H9 (cell line): ENCODE results near the gene CYP26A1. TPM values are rescaled to one million over a fixed set of nuclear protein-coding genes. Genes with fewer than 3 reads are reported as not detected.

ENCODE experiments used
- DNase-seq: peaks from one replicate; pipeline ENCODE4 v3.0.0-alpha.2; 2017
- H2AFZ ChIP-seq: one replicate; pipeline ENCODE4 v1.6.1; 2013; ENCODE audit warnings: mild to moderate bottlenecking, low read length, control low read depth, moderate library complexity
- H2AK5ac ChIP-seq: 2 replicates; pipeline ENCODE4 v1.6.1; 2013; ENCODE audit warnings: low read length, control low read depth, mixed read lengths; ENCODE audit not compliant: insufficient read length
- H2BK120ac ChIP-seq: one replicate; pipeline ENCODE4 v1.6.1; 2013; ENCODE audit warnings: low read depth, mild to moderate bottlenecking, low read length, control low read depth, inconsistent platforms; ENCODE audit not compliant: poor library complexity, severe bottlenecking
- H2BK12ac ChIP-seq: 2 replicates; pipeline ENCODE4 v1.6.1; 2013; ENCODE audit warnings: low read length, control low read depth, mixed read lengths, low read depth; ENCODE audit not compliant: insufficient read length
- H2BK15ac ChIP-seq: 2 replicates; pipeline ENCODE4 v1.6.1; 2013; ENCODE audit warnings: low read depth, low read length, control low read depth
- H2BK20ac ChIP-seq: one replicate; pipeline ENCODE4 v1.6.1; 2013; ENCODE audit warnings: low read depth, mild to moderate bottlenecking, low read length, control low read depth, inconsistent platforms; ENCODE audit not compliant: poor library complexity, severe bottlenecking
- H2BK5ac ChIP-seq: 2 replicates; pipeline ENCODE4 v1.6.1; 2013; ENCODE audit warnings: low read length, control low read depth, mixed read lengths; ENCODE audit not compliant: insufficient read length
- H3K14ac ChIP-seq: 2 replicates; pipeline ENCODE4 v1.6.1; 2013; ENCODE audit warnings: low read length, control low read depth; ENCODE audit not compliant: insufficient read depth
- H3K18ac ChIP-seq: 2 replicates; pipeline ENCODE4 v1.6.1; 2013; ENCODE audit warnings: low read depth, mild to moderate bottlenecking, mixed read lengths, low read length, control low read depth; ENCODE audit not compliant: insufficient read length
- H3K23ac ChIP-seq: 2 replicates; pipeline ENCODE4 v1.6.1; 2013; ENCODE audit warnings: low read length, control low read depth, mixed read lengths, low read depth; ENCODE audit not compliant: insufficient read length
- H3K23me2 ChIP-seq: 2 replicates; pipeline ENCODE4 v1.6.1; 2013; ENCODE audit warnings: low read depth, mild to moderate bottlenecking, mixed read lengths, low read length, control low read depth; ENCODE audit not compliant: insufficient read length, poor library complexity, severe bottlenecking
- H3K27ac ChIP-seq: 2 replicates; pipeline ENCODE4 v1.5.1; 2013; ENCODE audit warnings: low read length, control low read depth, mixed read lengths, low read depth; ENCODE audit not compliant: insufficient read length
- H3K27me3 ChIP-seq: 2 replicates; pipeline ENCODE4 v1.6.1; 2013; ENCODE audit warnings: low read length, control low read depth, inconsistent platforms; ENCODE audit not compliant: insufficient read depth
- H3K4ac ChIP-seq: 2 replicates; pipeline ENCODE4 v1.6.1; 2013; ENCODE audit warnings: low read depth, mild to moderate bottlenecking, control low read depth, inconsistent platforms, low read length, moderate library complexity
- H3K4me1 ChIP-seq: 2 replicates; pipeline ENCODE4 v1.6.1; 2013; ENCODE audit warnings: low read length, control low read depth, inconsistent platforms; ENCODE audit not compliant: insufficient read depth
- H3K4me2 ChIP-seq: 2 replicates; pipeline ENCODE4 v1.6.1; 2013; ENCODE audit warnings: low read length, control low read depth, mixed read lengths; ENCODE audit not compliant: insufficient read length, insufficient read depth
- H3K56ac ChIP-seq: 2 replicates; pipeline ENCODE4 v1.6.1; 2013; ENCODE audit warnings: low read depth, mild to moderate bottlenecking, mixed read lengths, low read length, control low read depth; ENCODE audit not compliant: insufficient read length
- H3K79me1 ChIP-seq: 2 replicates; pipeline ENCODE4 v1.6.1; 2013; ENCODE audit warnings: low read depth, mild to moderate bottlenecking, moderate library complexity, low read length, control low read depth, inconsistent platforms; ENCODE audit not compliant: insufficient read depth, poor library complexity, severe bottlenecking
- H3K79me2 ChIP-seq: 2 replicates; pipeline ENCODE4 v1.6.1; 2013; ENCODE audit warnings: low read length, control low read depth, inconsistent platforms; ENCODE audit not compliant: insufficient read depth
- H3K9ac ChIP-seq: 2 replicates; pipeline ENCODE4 v1.6.1; 2013; ENCODE audit warnings: low read length, control low read depth, mixed read lengths; ENCODE audit not compliant: insufficient read length; ENCODE audit errors: extremely low read depth
- H3K9me3 ChIP-seq: one replicate; pipeline ENCODE4 v1.6.1; 2013; ENCODE audit warnings: low read depth, low read length, inconsistent platforms; ENCODE audit not compliant: control insufficient read depth
- H3T11ph ChIP-seq: one replicate; pipeline ENCODE4 v1.6.1; 2013; ENCODE audit warnings: mild to moderate bottlenecking, low read length, control low read depth, inconsistent platforms
- H4K20me1 ChIP-seq: one replicate; pipeline ENCODE4 v1.6.1; 2013; ENCODE audit not compliant: control insufficient read depth, insufficient read length, insufficient read depth
- H4K5ac ChIP-seq: 2 replicates; pipeline ENCODE4 v1.6.1; 2013; ENCODE audit warnings: low read depth, mild to moderate bottlenecking, mixed read lengths, low read length, control low read depth; ENCODE audit not compliant: insufficient read length
- H4K8ac ChIP-seq: replicated peaks from 2 replicates; pipeline ENCODE4 v1.6.1; 2013; ENCODE audit warnings: low read length, control low read depth, mixed read lengths, low read depth; ENCODE audit not compliant: insufficient read length
- H4K91ac ChIP-seq: 2 replicates; pipeline ENCODE4 v1.6.1; 2013; ENCODE audit warnings: low read depth, mild to moderate bottlenecking, moderate library complexity, mixed read lengths, low read length, control low read depth; ENCODE audit not compliant: insufficient read length
- H3K27ac Mint-ChIP-seq, 3 experiments: 2 replicates in 2 of 3; 3 replicates in 1 of 3; pipeline ENCODE4 v1.8.0; 2020 to 2021; ENCODE audit warnings: mixed read lengths in 3 of 3, mild to moderate bottlenecking in 1 of 3, moderate library complexity in 1 of 3
- H3K27me3 Mint-ChIP-seq: 2 replicates; pipeline ENCODE4 v1.8.0; 2021; ENCODE audit warnings: low read depth, mild to moderate bottlenecking, moderate library complexity, mixed read lengths
- H3K36me3 Mint-ChIP-seq, 3 experiments: 2 replicates in 2 of 3; 3 replicates in 1 of 3; pipeline ENCODE4 v1.8.0; 2020 to 2021; ENCODE audit warnings: low read depth in 3 of 3, mixed read lengths in 3 of 3; ENCODE audit not compliant: insufficient read depth in 1 of 3
- H3K4me1 Mint-ChIP-seq, 2 experiments: 2 replicates each; pipeline ENCODE4 v1.8.0; 2020; ENCODE audit warnings: mixed read lengths in 2 of 2
- H3K4me3 Mint-ChIP-seq, 2 experiments: 2 replicates in 1 of 2; 3 replicates in 1 of 2; pipeline ENCODE4 v1.8.0; 2020 to 2021; ENCODE audit warnings: mild to moderate bottlenecking in 2 of 2, mixed read lengths in 2 of 2, moderate library complexity in 1 of 2
- H3K9me3 Mint-ChIP-seq, 2 experiments: 2 replicates in 1 of 2; 3 replicates in 1 of 2; pipeline ENCODE4 v1.8.0; 2020; ENCODE audit warnings: mild to moderate bottlenecking in 2 of 2, mixed read lengths in 2 of 2, moderate library complexity in 1 of 2
- WGBS: extraction: QIAGEN DNeasy Blood & Tissue Kit; methylation state at CpG from one replicate; pipeline ENCODE4 v1.1.7; 2013; ENCODE audit warnings: missing lambda C conversion rate, low lambda C conversion rate, mixed read lengths; ENCODE audit not compliant: insufficient read length; ENCODE audit errors: extremely low coverage; 5-methylcytosine and 5-hydroxymethylcytosine counted together
- total RNA-seq: library from RNA; stranded (reverse); gene quantifications from 2 replicates; pipeline ENCODE4 v1.2.1, GENCODE V29; 2021
- TF ChIP-seq, protein P1 (sequence below): fragments of 200-600 bp; sonication (generic); conservative IDR thresholded peaks from 3 replicates; pipeline ENCODE4 v1.8.0; 2021; ENCODE audit warnings: antibody characterized with exemption, mild to moderate bottlenecking

Gene CYP26A1
- total RNA-seq, 1 experiment from 2014 or later = 72.1 TPM

DNA sequence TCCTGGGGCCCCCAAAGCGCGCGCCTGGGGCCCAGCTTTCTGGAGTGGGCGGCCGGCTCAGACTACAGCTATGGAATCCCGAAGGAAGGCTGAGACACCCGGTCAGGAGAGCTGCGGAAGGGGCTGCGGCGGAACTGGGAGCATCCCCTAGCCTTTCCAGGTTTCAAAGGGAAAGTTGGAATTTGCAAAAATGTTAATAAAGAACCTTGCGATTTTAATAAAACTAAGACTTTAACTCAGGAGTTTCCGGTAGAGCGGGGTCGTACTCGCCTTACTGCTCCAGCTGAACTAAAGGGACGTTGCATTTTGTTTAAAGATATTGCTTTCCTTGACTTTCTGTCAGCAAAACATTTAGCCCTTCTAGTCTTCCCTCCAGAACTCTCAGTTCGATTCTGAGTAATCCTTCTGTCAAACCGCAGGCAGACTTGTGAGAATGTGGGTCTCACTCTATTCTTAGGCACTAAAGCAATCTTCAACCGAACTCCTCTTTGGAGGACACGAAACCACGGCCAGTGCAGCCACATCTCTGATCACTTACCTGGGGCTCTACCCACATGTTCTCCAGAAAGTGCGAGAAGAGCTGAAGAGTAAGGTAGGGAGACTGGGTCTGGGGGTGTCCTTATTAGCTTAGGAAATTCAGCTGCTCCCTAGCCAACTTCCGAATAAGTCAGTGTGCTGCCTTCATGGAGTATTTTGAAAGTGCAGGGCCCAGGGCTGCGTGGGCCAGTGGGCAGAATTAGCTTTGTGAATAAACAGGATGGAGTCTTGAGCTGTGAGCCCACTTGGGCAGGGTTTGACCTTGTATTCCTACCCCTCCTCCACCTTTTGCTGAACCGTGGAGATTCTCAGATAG lies 1.9 kb downstream of the CYP26A1 start:
- Histone ChIP-seq H4K20me1 (no peaks in the 10 kb centered on the region), H2BK5ac (no peak overlapping the region), H3K4me2 (peak overlapping the region; percentile 82), H3K4ac (no peak overlapping the region), H2BK15ac (no peak overlapping the region), H4K8ac (no peak overlapping the region), H4K5ac (no peak overlapping the region), H3K23ac (no peak overlapping the region), H2BK12ac (no peak overlapping the region), H3K23me2 (peaks cover 25% of the 10 kb centered on the region), H3K56ac (no peak overlapping the region), H3K27me3 (peaks cover 58% of the 10 kb centered on the region), H3K4me1 (no peaks in the 10 kb centered on the region), H3K79me2 (no peaks in the 10 kb centered on the region), H3K18ac (no peak overlapping the region), H3K27ac (no peak overlapping the region), H3T11ph (no peak overlapping the region), H3K9me3 (no peaks in the 10 kb centered on the region), H3K9ac (no peak overlapping the region), H3K79me1 (no peaks in the 10 kb centered on the region), H4K91ac (no peak overlapping the region), H3K14ac (no peak overlapping the region), H2AFZ (no peak overlapping the region), H2BK20ac (no peak overlapping the region), H2BK120ac (no peak overlapping the region), H2AK5ac (no peak overlapping the region)
- Mint-ChIP-seq H3K27me3 (peaks cover 69% of the 10 kb centered on the region), H3K9me3 (peaks cover 0 to 3% of the 10 kb centered on the region in 2 experiments; a peak in 3 of 5 replicates), H3K36me3 (peaks cover 0 to 38% (median 35%) of the 10 kb centered on the region in 3 experiments; a peak in 5 of 7 replicates), H3K27ac (peak overlapping the region in 1 of 3 experiments; percentile 67; a peak in 2 of 7 replicates), H3K4me1 (peaks cover 43 to 46% of the 10 kb centered on the region in 2 experiments), H3K4me3 (peak overlapping the region; percentile 90 to 95)
- no CpG with 5 or more reads among the region's 25 CpGs for WGBS
- TF ChIP-seq, protein P1, sequence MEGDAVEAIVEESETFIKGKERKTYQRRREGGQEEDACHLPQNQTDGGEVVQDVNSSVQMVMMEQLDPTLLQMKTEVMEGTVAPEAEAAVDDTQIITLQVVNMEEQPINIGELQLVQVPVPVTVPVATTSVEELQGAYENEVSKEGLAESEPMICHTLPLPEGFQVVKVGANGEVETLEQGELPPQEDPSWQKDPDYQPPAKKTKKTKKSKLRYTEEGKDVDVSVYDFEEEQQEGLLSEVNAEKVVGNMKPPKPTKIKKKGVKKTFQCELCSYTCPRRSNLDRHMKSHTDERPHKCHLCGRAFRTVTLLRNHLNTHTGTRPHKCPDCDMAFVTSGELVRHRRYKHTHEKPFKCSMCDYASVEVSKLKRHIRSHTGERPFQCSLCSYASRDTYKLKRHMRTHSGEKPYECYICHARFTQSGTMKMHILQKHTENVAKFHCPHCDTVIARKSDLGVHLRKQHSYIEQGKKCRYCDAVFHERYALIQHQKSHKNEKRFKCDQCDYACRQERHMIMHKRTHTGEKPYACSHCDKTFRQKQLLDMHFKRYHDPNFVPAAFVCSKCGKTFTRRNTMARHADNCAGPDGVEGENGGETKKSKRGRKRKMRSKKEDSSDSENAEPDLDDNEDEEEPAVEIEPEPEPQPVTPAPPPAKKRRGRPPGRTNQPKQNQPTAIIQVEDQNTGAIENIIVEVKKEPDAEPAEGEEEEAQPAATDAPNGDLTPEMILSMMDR = no peak
- DNase-seq = no peak
